Measurements from ENCODE around the gene LAMA3.

The LAMA3 gene

DNA sequence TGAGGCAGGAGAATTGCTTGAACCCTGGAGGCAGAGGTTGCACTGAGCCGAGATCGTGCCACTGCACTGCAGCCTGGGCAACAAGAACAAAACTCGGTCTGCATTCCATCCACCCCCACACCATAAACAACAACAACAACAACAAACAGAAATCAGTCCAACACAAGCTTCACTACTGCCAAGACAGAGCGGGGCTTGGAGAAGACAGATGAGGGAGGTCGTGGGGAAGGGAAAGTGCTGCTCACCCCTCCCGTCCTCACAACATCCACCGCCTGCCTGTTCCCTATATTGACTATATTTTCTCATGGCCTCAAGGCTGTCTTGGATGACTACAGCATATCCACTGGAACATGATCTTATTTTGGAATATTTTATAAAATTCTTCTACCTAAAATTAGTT is 187.7 kb downstream of the LAMA3 start:
- Histone ChIP-seq H3K4me3 (ENCODE audit: low read length) (no peak overlapping the region), H3K4me1 (ENCODE audit: insufficient read depth, low read length) (no peaks in the 10 kb centered on the region), H3K36me3 (ENCODE audit: insufficient read depth, low read length) (no peaks in the 10 kb centered on the region), H3K27me3 (ENCODE audit: insufficient read depth, low read length) (no peaks in the 10 kb centered on the region), H3K9me3 (ENCODE audit: low read length) (no peaks in the 10 kb centered on the region), H2AFZ (ENCODE audit: low read depth, low read length) (no peak overlapping the region)

DNA sequence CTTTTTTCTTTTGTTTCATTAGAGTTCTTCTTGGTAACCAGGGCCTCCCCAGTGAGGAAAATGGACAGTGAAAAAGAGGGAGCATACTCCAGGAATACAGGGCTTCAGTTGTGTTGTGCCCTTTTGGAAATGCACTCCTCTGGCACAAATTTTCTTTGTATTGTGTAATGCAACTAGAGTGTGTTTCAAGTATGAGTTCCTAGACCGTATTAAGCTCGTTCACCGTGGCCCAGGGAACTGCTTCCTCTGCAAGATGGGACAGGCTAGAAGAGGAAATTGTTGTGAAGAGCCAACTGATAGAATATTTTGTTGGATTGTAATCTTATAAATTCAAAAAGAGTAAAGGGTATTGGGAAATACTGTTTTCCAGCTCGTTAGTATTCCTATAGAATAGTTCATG is 188.1 kb downstream of the LAMA3 start:
- no peaks in the 10 kb centered on the region for H3K36me3 ChIP-seq (ENCODE audit: insufficient read depth, low read length)
- no peak overlapping the region for H3K4me3 ChIP-seq (ENCODE audit: low read length)
- no peaks in the 10 kb centered on the region for H3K4me1 ChIP-seq (ENCODE audit: insufficient read depth, low read length)
- no peaks in the 10 kb centered on the region for H3K9me3 ChIP-seq (ENCODE audit: low read length)
- no peaks in the 10 kb centered on the region for H3K27me3 ChIP-seq (ENCODE audit: insufficient read depth, low read length)
- no peak overlapping the region for H2AFZ ChIP-seq (ENCODE audit: low read depth, low read length)

DNA sequence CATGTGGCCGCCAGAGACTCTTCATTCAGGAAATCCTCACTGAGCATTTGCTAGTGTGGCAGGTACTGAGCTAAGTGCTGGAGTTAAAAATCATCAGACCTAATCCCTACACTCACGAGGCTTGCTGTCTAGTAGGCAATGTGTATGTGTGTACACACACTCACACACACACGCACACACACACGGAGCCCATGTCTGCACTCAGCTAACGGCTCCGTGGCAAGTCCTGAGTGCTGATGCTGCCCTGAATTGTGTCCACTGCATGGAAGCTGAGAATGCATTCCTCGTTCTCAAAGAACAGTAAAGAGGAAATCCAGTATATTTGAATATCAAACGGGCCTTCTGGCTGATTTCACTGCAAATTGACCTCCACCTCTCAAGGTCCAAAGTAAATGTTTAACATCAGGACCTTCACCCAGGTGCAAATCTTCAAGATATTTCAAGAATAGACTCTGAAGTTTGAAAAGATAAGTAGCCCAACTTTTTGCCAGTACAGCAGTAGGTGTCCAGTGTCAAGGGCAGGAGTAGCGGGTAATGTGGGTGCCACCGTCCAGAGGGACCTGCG is 189.2 kb downstream of the LAMA3 start:
- no peaks in the 10 kb centered on the region for H3K9me3 ChIP-seq (ENCODE audit: low read length)
- no peaks in the 10 kb centered on the region for H3K36me3 ChIP-seq (ENCODE audit: insufficient read depth, low read length)
- peaks cover 4% of the 10 kb centered on the region for H3K4me1 ChIP-seq (ENCODE audit: insufficient read depth, low read length)
- H3K27me3 ChIP-seq (ENCODE audit: insufficient read depth, low read length), result no peaks in the 10 kb centered on the region
- H3K4me3 ChIP-seq (ENCODE audit: low read length), result no peak overlapping the region
- no peak overlapping the region for H2AFZ ChIP-seq (ENCODE audit: low read depth, low read length)

DNA sequence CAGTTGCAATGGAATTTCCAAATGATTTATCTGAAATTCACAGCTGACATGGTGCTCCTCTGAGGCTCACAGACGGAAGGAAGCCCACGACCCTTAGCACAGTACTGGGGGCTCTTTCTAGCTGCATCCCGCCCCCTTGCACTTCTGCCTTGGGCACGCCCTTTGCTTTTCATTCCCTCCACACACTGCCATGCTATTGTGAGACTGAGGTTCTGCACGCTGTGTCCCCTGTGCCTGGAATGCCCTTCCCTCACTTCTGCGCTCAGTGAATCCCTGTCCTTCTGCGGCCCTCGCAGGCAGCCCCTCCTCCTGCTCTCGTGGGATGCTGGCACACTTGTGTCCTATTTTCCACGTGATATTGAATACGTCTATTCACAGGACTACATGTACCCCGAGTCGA is 189.9 kb downstream of the LAMA3 start:
- Histone ChIP-seq H2AFZ (ENCODE audit: low read depth, low read length) (no peak overlapping the region), H3K27me3 (ENCODE audit: insufficient read depth, low read length) (no peaks in the 10 kb centered on the region), H3K4me3 (ENCODE audit: low read length) (no peak overlapping the region), H3K36me3 (ENCODE audit: insufficient read depth, low read length) (no peaks in the 10 kb centered on the region), H3K4me1 (ENCODE audit: insufficient read depth, low read length) (peaks cover 10% of the 10 kb centered on the region), H3K9me3 (ENCODE audit: low read length) (no peaks in the 10 kb centered on the region)

DNA sequence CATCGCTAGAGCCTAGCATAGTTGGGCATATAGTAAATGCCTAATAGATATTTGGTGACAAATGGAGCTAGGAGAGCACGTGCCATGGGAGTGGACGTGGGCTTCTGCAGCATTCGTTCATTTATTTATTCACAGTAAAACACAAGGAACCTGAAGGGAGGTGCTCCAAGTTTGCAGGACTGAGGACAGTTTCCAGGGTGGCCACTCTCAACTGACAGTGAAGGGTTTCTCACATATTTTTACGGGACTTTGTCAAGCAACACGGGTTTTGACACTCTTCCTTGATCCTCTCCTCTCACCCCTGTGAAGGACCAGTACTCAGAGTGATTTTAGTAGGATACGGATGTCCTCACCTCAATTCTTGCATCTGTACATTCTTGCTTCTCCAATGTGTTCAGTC is 190.3 kb downstream of the LAMA3 start:
- no peaks in the 10 kb centered on the region for H3K27me3 ChIP-seq (ENCODE audit: insufficient read depth, low read length)
- H3K36me3 ChIP-seq (ENCODE audit: insufficient read depth, low read length), result no peaks in the 10 kb centered on the region
- peaks cover 11% of the 10 kb centered on the region for H3K4me1 ChIP-seq (ENCODE audit: insufficient read depth, low read length)
- no peak overlapping the region for H3K4me3 ChIP-seq (ENCODE audit: low read length)
- no peaks in the 10 kb centered on the region for H3K9me3 ChIP-seq (ENCODE audit: low read length)
- no peak overlapping the region for H2AFZ ChIP-seq (ENCODE audit: low read depth, low read length)

DNA sequence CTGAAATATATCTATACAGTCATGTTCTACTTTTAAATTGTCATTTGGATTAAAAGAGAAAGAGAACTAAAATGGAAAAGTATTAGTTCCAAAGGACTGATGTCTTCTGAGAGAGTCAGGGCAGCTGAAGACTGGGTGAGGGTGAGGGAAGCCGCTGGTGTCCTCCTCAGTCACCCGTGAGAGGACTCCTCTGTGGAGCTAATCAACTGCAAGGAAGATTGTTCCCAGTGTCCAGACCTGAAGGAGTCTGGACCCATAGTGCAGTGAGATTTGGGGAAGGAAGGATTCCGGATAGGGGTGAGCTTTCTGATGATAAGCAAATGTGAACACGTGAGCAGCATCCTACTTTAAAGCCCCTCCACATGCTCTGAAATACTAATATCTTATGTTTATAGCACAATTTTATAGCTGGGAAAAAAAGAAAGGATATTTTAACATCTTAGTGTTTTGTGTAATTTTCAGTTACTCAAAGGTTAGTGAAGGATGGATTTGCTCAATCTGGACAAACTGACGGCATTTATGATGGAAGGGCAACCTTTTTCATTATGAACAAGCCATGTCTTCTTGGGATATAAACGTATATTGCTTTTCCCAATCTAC is 190.8 kb downstream of the LAMA3 start:
- no peaks in the 10 kb centered on the region for H3K9me3 ChIP-seq (ENCODE audit: low read length)
- H3K4me3 ChIP-seq (ENCODE audit: low read length), result no peak overlapping the region
- H3K4me1 ChIP-seq (ENCODE audit: insufficient read depth, low read length), result peaks cover 12% of the 10 kb centered on the region
- no peaks in the 10 kb centered on the region for H3K36me3 ChIP-seq (ENCODE audit: insufficient read depth, low read length)
- H2AFZ ChIP-seq (ENCODE audit: low read depth, low read length), result no peak overlapping the region
- no peaks in the 10 kb centered on the region for H3K27me3 ChIP-seq (ENCODE audit: insufficient read depth, low read length)

DNA sequence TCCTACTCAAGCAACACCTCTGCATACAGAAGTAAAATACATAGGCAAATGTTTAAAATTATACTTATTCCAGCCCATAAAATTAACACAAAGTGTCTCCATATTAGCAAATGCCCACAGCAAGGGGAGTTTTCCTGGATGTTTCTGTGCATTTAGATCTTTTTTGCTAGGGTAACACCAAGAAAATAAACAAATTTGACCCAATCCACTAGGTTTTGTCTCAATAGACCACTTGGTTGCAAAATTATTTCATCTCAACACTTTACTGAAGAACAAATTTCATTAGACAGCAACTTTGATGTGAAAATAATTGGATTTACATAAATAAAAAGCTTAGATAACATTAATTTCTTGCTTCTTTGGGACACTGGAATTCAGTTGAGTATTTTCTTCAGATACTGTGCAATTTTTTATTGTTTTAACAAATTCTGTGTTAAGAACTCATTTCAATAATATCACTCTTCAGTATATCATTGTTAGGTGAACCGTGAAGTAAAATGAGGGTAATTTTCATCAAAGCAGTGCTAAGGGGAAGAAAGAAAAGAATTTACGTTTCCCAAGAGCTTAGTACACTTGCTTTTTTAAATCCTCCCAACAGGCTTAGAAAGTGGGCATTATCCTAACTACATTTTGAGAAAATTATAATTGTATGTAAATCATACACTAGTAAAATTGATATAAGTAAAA is 191.8 kb downstream of the LAMA3 start:
- Histone ChIP-seq H3K4me3 (ENCODE audit: low read length) (no peak overlapping the region), H3K36me3 (ENCODE audit: insufficient read depth, low read length) (no peaks in the 10 kb centered on the region), H3K9me3 (ENCODE audit: low read length) (no peaks in the 10 kb centered on the region), H3K4me1 (ENCODE audit: insufficient read depth, low read length) (peaks cover 12% of the 10 kb centered on the region), H2AFZ (ENCODE audit: low read depth, low read length) (no peak overlapping the region), H3K27me3 (ENCODE audit: insufficient read depth, low read length) (no peaks in the 10 kb centered on the region)

DNA sequence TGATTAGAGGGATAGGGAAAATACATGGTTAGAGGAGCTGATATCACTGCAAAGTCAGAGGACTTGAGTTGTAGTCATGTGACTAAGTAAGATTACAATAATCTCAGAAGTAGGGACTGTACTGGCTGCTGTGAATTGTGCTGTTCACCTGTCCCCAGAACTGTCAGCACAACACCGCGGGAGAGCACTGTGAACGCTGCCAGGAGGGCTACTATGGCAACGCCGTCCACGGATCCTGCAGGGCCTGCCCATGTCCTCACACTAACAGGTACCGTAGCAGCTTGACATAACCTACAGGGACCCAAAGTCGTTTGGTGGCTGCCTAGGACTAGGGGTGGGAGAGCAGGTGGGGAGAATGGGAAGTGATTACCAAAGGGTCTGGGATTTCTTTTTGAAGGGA is 192.5 kb downstream of the LAMA3 start:
- H3K36me3 ChIP-seq (ENCODE audit: insufficient read depth, low read length), result no peaks in the 10 kb centered on the region
- no peak overlapping the region for H3K4me3 ChIP-seq (ENCODE audit: low read length)
- peaks cover 12% of the 10 kb centered on the region for H3K4me1 ChIP-seq (ENCODE audit: insufficient read depth, low read length)

DNA sequence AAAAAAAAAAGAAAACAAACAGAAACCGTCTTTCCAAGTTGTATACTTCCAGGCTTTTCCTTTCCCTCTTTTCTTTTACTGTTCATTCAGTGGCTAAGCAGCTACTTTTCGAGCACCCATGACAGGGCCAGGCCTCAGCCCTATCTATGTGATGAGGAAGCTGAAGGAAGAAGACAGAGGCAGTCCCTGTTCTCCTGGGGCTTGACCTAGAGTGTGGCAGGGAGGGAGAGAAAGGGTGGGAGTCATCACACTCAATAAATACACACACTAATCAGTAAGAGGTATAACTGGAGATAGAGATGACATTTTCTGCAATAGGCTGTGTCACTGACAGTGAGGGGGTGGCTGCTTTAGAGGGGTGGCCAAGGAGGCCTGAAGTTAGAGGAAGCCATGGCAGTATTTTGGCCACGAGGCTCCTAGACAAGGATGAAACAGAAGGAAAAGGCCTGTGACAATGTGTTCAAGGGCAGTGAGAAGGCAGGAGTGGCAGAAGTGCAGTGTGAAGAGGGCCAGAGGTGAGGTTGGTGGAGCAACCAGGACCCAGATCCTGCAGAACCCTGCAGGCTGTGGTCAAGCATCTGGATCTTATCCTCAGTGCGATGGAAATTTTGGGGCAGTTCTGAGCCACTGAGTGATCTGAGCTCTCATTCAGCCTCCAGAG is 193.5 kb downstream of the LAMA3 start:
- no peak overlapping the region for H2AFZ ChIP-seq (ENCODE audit: low read depth, low read length)
- H3K9me3 ChIP-seq (ENCODE audit: low read length), result no peaks in the 10 kb centered on the region
- H3K4me1 ChIP-seq (ENCODE audit: insufficient read depth, low read length), result peaks cover 12% of the 10 kb centered on the region
- H3K36me3 ChIP-seq (ENCODE audit: insufficient read depth, low read length), result no peaks in the 10 kb centered on the region
- no peaks in the 10 kb centered on the region for H3K27me3 ChIP-seq (ENCODE audit: insufficient read depth, low read length)
- no peak overlapping the region for H3K4me3 ChIP-seq (ENCODE audit: low read length)

More for the DNA sequence above, 192.5 kb downstream of the LAMA3 start:
- Histone ChIP-seq H3K27me3 (ENCODE audit: insufficient read depth, low read length) (no peaks in the 10 kb centered on the region), H3K9me3 (ENCODE audit: low read length) (no peaks in the 10 kb centered on the region), H2AFZ (ENCODE audit: low read depth, low read length) (no peak overlapping the region)

DNA sequence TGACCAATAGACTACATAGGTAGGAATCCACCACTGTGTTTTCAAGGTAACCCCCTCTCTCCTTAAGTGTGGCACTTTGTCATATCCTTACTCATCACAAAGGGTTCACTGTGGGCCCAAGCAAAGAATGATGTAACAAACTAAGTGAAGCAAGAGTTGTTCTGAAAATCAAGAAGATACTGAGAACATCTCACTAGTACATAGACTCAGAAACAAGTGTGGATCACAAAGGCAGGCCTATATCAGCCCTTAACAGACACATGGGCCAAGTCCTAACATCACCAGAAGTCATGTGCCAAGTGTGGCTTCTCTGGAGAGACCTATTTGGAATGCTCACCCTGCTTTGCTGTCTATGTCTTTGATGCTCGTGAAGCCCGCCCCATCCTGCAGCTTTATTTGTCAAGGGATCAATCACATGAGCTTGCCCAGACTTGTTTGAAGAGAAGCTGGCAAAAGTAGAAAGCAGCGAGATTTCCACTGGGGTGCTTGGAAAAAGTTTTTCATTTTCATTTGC is 194.1 kb downstream of the LAMA3 start:
- no peaks in the 10 kb centered on the region for H3K36me3 ChIP-seq (ENCODE audit: insufficient read depth, low read length)
- no peak overlapping the region for H3K4me3 ChIP-seq (ENCODE audit: low read length)
- peaks cover 12% of the 10 kb centered on the region for H3K4me1 ChIP-seq (ENCODE audit: insufficient read depth, low read length)
- no peaks in the 10 kb centered on the region for H3K9me3 ChIP-seq (ENCODE audit: low read length)
- no peaks in the 10 kb centered on the region for H3K27me3 ChIP-seq (ENCODE audit: insufficient read depth, low read length)
- H2AFZ ChIP-seq (ENCODE audit: low read depth, low read length), result no peak overlapping the region

DNA sequence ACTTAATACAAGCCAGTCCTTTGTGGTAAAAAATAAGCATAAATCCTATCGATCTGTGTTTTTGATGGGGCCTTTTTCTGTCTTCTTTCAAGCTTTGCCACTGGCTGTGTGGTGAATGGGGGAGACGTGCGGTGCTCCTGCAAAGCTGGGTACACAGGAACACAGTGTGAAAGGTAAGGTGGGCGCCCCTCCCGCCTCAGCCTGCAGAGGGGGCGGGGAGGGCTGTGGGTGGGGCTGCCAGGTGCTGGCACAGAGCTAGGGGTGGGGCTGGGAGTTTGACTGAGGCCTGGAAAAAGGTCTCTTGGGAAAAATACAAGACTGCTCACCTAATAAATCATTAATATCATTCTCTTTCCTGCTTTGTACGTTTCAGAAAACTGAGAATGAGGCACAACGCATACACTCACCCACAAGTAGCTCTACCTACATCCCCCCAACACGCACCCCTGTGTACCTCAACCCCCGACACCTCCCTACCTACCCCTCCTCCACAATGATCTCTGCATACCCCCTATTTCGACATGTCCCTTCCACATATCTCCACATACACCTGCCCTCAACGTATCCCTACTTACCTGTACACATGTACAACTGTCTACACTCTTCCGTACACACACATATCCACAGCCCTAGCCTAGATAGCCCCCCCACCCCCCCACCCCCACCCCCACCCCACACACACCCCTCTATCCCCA is 195.6 kb downstream of the LAMA3 start:
- no peak overlapping the region for H2AFZ ChIP-seq (ENCODE audit: low read depth, low read length)
- H3K36me3 ChIP-seq (ENCODE audit: insufficient read depth, low read length), result no peaks in the 10 kb centered on the region
- H3K9me3 ChIP-seq (ENCODE audit: low read length), result no peaks in the 10 kb centered on the region
- H3K4me1 ChIP-seq (ENCODE audit: insufficient read depth, low read length), result peaks cover 12% of the 10 kb centered on the region
- no peak overlapping the region for H3K4me3 ChIP-seq (ENCODE audit: low read length)
- H3K27me3 ChIP-seq (ENCODE audit: insufficient read depth, low read length), result no peaks in the 10 kb centered on the region

DNA sequence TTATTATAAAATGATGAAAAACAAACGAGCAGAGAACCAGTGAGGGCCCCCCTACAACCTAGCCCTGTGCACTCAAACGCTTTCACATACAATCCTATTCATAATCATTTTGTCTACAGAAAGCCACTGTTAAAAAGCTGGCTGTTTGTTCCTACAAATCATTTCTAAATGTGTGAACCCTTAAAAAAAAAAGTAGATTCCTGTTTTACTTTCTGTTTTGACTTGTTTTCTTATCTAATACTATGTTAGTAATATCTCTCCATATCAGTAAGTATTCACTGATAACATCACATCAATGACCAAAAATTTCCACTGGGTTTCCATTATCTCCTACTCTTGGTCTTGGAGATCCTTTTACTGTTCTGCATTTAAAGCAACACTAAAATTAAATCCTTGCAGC is 196.5 kb downstream of the LAMA3 start:
- Histone ChIP-seq H3K27me3 (ENCODE audit: insufficient read depth, low read length) (no peaks in the 10 kb centered on the region), H3K9me3 (ENCODE audit: low read length) (no peaks in the 10 kb centered on the region), H3K4me3 (ENCODE audit: low read length) (no peak overlapping the region), H2AFZ (ENCODE audit: low read depth, low read length) (no peak overlapping the region), H3K4me1 (ENCODE audit: insufficient read depth, low read length) (peaks cover 12% of the 10 kb centered on the region), H3K36me3 (ENCODE audit: insufficient read depth, low read length) (no peaks in the 10 kb centered on the region)

DNA sequence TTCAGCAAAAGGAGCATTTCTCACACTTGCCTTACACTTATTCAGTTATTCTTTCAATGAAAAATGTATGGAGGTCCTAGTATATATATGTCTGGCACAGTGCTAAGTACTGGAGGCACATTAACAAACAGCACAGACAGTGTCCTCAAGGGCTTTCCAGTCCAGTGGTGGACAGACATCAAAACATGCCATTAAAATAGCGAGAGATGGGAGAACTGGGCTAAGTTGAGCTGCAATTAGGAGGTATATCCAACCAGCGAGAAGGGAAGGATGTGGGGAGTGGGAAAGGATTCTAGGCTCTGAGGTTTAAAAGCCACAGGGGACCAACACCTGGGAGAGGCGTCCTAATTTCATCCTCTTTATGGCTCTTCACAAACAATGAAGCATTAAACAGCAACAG is 197.8 kb downstream of the LAMA3 start:
- H3K9me3 ChIP-seq (ENCODE audit: low read length), result no peaks in the 10 kb centered on the region
- H3K27me3 ChIP-seq (ENCODE audit: insufficient read depth, low read length), result no peaks in the 10 kb centered on the region
- no peak overlapping the region for H3K4me3 ChIP-seq (ENCODE audit: low read length)
- peaks cover 12% of the 10 kb centered on the region for H3K4me1 ChIP-seq (ENCODE audit: insufficient read depth, low read length)
- H3K36me3 ChIP-seq (ENCODE audit: insufficient read depth, low read length), result no peaks in the 10 kb centered on the region
- no peak overlapping the region for H2AFZ ChIP-seq (ENCODE audit: low read depth, low read length)

All from neuron (in vitro differentiated cells).